CD4-positive, alpha-beta T cell treated with Interleukin-6 at 100 ng/mL for 8 hours (primary cell): ENCODE results near the gene LRP5.

Experiments
- DNase-seq: peaks from one replicate; pipeline ENCODE4 v3.0.0-alpha.2; 2020; ENCODE audit warnings: mixed read lengths, low spot score

LRP5 gene

DNA sequence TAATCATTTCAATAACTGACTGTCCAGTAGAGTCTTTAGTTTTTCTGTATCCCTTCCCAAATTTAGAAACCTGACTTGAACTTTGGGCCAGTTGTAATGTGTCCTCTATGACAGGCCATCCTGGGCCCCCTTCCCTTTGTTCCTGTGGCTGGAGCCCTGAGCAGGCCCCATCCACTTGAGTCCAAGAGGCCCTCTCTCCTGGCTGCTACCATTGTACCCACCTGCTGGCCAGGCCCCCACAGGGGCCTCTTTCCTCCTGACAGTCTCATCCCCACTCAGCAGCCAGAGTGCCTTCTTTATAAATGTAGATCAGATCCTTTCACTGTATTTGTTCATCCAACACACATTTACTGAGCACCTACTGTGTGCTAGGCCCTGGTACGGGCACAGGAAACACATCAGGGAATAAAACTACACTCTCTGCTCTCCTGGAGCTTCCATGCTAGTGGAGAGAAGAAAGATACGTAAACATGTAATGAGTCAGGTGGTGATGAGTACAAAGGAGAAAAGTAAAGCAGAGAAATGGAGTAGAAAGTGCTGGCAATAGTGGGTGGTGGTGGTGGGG lies 2.7 kb upstream of the LRP5 start:
- no peak for DNase-seq

DNA sequence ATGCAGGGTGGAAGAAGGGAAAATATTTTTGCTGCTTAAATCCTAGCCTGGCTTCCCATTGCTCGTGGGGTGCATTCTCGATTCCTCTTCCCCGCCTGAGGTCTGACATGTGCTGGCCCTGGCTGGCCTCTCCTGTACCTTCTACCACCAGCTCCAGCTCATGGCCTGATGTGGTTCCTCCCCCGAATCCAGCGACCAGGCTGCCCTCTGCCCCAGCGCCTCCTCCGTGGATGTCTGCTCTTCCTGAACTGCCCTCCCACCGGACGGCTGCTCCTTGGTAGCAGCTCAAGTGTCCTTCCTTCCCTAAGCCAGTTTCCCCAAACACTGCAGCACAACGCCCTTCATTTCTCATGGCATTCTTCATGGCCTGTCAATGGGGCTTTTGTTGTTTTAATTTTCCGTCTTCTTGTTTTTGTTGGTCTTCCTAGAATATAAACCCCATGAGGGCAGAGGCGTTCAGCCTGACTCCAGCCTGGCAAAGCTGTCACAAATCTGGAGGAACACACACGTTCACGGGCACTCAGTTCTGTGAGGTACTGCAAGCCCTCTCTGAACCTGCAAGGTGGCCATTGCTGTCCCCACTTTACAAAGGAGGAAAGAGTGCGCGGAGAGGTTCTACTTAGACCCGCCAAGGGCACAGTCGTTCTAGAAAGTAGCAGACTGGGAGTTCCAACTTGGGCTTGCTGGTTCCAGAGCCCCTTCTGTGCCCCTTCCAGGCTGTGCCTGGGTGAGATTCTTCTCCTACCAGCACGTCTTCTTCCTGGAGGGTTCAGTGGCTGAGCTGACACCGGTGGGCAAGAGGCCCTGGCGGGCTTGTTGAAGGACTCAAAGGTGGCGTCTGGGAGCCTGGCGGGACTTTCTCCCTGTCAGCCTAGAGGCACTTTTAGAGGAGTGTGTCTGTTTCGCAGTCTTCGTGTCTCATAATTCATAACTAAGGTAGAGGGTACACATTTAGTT lies 953 bp upstream of the LRP5 start:
- no peak for DNase-seq

DNA sequence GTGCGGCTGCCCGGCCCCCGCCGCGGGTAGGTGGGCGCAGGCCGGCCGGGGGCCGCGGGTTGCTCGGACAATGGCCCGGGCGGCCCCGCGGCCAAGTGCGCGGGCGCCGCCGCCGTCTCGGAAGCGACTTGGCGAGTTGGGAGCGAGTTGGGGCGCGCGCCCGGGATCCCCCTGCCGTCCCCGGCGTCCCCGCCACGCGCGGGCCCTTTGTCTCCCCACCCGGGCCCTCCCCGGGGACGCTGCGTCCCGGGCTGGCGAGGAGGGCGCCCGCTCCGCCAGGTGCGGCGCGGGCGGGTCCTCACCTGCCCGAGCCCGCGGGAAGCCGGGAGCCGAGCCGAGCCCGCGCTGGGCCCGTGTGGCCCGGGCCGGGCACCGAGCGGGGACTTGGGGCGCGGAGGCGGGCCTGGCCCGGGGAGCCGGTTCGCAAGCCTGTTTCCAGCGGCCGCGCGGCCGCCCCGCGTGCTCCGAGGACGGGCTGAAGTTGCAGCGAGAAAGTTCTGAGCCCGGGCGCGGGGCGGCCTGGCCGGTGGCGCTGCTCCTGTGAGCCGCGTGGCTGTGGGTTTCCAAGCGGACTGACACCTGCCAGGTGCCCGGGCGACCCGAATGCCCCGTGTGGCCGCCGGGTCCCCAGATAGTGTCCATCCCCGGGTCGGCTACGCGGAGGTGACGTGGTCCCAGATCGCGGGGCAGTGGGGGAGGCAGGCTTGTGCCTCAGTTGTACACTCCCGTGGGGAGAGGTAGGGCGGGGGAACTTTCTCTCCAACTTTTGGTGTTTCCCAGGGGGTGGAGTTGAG lies 586 bp downstream of the LRP5 start:
- DNase-seq = no peak

DNA sequence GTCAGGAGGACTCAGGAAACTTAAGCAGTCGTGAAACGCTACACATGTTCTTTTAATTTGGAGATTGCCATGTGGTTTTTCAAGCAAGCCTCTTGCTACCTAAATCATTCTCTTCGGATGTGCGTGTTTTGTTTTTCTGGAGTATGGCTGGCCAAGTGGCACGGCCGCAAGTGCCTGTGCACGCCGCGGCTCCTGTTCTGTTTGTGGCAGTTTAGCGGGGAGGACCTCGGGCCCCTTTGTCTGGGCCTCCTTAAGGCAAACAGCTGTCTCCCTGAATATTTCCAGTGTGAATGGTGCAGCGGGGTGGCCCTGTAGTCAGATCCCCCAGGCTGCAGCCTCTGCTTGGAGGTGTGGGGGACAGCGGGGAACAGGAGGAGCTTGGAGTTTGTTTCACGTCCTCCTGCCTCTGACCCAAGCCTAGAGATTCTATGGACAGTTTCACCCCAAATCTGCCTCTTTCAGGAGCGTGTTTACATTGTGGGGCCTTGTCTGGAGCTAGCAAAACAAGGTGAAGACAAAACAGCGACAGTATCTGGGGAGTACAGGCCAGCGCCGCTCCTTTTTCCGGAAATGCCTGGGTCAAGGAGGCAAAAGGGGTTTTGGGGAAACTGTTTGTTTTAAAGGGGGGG lies 1.3 kb downstream of the LRP5 start:
- DNase-seq = no peak

DNA sequence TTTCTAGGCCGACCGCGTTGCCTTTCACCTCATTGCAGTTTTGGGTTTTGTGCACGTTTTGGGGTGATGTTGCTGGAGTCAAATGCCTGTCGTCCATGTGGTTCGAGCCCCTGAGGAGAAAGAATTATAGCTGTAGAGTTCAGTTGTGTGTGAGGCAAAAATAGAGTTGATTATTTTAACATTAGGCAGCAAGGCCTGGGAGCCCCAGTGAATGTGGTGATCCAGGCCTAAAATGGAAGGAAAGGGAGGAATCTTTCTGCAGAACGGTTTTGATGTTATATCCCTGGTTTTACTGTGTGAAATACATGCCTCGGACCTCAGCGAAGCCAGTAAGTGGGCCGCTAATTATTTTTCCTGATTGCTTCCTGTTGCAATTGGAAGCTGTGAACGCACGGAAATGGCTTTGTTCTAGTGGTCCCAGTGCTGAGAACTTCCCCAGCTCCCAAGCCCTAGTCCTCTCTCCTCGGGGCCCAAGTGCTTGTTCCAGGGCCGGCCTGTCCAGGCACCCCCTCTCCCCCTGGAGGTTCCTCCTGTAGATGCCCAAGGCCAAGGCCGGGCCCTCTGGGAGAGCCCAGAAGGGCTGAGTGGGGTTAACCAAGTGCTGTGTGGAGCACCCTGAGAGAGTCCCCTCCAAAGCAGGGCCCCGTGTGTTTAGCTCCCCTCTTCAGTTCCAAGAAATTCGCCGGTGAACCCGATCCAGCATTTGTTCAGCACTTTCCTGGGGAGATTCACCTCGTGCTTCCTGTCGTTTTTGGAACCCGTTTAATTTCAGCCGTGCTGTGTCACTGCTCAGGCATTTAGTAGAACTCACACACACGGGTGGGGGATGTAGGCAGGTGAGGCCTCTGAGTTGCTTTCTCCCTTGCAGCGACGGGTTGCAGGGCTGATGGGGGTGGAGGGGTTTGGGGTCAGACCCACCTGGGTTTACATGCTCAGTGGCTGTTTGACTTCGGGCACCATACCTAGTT lies 2.1 kb downstream of the LRP5 start:
- DNase-seq = no peak

DNA sequence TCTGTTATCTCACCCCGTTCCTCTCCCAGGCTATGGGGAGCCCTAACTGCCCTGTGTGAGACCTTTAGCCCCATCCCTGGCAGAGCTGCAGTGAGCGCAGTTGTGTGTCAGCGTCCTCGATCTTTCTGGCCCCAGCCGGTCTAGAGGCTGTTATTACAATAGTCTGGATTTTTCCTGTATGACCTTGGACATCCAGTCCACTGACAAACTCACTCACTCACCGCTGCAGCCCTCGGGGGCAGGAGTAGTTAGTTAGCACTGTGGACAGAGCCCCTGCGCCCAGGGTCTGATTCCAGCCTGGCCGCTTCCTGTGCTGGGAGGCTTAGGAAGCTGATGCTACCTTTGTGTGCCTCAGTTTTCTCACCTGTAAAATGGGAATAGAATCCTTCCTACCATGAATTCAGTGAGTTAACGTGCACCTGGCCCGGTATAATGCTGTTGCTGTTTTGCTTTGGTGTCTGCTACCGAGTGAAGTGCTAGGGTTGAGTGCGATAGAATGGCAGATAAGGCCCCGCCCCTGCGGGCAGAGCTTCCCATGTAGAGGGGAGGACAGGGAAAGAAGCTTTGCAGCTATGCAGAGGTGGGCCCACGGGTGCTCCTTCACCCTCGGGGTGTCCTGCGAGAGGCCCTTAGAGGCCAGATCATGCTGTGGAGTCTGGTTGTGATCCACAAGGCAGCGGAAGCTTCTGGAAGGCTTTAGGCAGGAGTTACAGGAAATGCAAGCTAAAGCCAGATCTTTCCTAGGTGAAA lies 3.0 kb downstream of the LRP5 start:
- no peak for DNase-seq

DNA sequence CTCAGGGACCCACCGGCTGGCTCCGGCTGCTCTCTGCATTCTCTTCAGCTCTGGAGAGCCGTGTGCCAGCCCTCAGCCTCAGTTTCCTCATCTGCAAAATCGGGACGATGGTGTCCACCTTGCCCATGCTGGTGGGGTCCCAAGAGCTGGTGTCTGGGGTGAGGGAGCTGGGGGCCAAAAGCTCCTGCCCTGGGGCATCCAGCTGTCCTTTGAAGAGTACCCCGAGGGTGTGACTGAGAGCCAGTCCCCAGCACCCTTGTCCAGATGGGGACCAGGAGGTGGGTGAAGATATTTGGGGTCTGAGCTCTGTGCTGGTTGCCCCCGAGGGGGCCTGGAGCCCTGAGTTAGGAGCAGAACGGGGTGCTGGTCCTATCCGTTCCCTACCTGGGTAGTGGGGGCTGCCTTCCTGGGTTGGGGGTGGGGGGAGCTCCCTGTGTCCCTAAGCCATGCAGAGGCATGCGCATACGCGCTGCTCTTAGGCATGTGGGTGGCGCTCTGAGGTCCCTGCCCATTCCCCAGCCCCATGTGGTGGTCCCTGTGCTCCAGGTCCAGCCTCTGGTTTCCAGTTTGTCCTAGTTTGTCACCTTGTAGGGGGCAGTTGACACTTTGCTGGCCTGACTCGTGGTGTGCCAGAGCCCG lies 4.9 kb downstream of the LRP5 start:
- no peak for DNase-seq

DNA sequence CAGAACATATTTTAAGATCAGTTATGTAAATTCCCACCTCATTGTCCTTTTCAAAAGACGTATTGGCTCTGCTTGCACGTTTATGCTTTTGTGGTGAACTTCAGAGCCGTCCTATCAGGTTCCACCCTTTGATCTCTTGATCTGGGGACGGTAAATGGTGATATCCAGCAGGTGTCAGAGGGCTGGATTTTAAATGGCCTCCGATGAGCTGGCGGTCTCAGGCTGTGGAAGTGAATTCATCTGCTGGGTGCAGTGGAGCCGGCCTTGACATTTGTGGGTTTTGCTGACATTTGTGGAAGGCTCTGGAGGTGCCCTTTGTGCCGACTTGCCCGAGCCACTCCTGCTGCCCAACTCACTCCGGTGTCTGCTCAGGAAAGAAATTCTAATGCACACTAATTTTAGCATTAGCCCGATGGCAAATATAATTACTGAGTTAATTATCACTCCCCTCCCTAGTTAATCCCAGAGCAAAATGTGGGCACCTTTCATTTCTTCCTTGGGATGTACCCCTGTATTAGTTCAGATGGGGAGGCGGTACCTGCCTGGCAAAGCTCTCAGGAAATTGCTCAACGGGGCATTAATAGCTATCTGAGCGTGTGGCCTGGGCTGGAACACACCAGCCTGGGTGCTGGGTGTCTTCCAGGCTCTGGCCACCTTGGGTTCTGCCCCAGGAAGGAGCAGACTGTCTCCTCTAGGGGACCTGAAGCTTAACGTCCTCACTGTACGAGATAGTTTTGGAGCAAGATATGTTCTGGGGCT lies 9.1 kb downstream of the LRP5 start:
- no peak for DNase-seq

DNA sequence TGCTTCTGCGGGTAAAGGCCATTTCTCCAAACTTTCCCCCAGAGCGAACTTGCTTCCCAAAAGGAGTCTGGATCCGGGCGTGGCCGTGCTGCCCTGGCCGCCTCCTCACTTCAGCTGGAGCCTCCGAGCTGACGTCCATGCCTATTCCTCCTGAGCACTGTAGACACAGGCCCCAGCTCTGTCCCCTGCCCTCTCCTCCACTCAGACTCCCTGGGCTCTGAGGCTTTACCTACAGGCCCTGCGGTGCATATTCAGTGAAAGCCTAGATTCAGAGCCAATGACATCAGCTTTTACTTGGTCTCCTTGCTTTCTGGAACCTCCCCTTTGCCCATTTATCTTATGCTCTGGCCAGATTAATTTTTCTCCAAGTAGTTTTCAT lies 9.7 kb downstream of the LRP5 start:
- no peak for DNase-seq

DNA sequence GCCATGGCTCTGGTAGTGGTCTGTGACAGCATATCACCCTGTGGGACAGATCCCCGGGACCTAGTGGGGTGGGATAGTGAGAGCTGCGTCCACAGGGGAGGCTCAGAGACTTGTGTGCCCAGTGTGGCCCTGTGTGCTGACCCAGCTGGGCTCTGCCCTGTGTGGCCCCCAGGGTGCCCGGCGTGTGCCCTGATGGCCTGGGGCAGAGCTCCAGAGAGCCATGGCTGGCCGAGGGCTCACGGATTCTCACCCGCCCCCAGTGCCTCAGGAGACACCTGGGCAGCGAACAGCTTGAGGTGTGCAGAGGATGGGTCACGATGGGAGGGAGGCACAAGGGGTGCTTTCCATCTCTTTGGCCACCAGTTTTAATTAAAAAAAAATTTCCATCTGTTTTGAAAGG lies 11.8 kb downstream of the LRP5 start:
- DNase-seq = no peak

DNA sequence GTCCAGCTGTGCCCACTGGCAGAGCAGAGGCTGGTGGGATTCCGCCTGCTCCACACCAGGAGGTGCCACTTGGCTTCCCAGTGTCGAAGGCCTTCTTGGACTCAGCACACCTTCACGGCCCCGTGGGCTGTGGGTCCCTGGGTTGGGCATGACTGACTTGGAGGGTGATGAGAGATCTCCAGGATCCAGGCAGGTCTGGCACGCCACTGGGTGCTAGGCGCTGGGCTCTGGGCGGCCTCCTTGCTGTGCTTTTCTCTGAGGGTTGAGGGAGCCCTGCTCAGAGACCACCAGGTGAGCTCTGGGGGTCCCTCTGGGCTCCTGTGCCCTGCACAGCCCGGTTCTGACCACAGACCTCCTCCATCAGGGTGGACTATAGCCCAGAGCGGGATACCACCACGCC lies 12.3 kb downstream of the LRP5 start:
- DNase-seq = no peak

DNA sequence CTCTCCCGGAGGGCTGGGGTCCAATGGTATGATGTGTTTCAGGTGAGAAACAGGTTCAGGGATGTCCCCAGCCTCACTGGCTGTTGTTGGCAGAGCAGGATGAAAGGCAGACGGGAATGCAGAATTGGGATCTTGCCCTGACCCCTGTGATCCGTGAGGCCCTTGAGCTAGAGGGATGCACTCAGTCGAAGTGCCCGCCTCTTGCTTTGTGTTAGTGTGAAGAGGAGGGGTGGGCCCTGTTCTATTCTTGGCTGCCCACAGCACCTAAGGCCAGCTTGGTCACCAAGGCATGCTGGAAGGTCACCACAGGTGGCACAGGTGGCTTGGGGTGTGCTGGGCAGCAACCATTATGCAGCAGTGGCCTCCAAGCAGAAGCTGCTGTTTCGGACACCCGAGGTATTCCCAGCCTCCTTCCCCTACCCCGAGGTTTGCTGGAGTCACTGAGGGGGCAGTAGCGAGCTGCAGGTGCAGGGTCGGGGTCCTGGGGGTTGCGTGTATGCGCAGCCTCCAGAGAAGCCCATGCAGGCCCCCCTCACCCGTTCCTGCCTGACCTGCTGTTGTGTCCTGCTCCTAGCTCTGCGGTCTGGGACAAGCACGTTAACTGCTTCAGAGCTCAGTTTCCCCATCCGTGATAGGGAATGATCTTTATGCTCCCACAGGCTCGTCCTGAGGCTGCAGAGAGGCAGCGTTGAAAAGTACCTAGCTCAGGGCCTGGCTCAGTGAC lies 13.0 kb downstream of the LRP5 start:
- no peak for DNase-seq

DNA sequence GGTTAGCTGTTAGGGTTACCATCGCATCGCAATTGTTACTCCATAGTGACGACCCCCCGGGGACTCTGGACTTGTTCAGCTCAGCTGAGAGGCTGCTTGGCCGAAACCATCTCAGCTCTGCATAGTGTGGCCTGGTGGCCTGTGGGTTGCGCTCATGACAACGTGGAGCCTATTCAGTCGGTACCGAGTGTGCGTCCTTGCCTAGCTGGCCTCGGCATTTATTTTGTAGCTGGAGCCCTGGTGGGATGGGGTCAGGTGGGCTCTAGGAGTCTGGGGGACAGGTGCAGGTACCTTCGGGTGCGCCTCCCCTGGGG lies 13.5 kb downstream of the LRP5 start:
- no peak for DNase-seq

DNA sequence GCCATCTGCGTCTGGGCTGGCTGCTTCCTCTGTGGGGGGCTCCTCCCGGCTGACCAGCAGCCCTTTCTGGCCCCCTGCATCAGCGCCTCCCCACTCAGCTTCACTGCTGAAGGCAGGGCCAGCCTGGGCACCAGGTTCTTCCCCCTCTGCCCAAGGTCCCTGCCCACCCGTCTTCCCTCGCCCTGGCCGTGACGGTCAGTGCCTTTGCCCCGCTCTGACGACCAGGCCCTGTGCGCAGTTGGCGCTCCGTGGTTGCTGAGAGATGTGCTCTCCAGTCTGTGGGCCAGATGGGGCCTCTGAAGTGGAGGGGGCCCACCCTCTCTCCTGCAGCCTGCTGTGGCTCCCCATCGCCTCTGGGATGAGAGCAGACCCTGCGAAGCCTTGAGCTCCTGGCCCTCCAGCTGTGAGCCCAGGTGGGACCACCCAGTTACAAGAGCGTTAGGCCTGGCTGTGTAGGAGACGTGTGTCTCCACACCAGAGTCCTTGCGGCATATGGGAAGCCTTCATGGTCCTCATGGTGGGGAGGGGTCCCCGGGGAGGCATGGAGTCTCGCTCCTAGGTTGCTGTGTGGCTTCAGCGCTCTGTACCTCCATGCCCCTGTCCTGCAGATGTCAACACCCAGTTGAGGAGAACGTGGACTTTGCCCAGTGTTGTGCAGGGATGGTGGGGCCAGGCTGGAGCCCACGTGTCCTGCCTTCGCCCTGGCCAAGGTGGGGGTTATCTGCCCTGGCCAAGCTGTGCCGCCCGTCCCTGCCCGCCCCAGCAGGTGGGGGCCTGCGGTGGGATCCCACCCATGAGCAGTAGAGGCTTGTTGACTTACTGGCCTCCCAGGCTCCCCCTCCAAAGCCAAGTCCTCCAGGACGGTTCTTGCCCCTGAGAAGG lies 14.2 kb downstream of the LRP5 start:
- no peak for DNase-seq

DNA sequence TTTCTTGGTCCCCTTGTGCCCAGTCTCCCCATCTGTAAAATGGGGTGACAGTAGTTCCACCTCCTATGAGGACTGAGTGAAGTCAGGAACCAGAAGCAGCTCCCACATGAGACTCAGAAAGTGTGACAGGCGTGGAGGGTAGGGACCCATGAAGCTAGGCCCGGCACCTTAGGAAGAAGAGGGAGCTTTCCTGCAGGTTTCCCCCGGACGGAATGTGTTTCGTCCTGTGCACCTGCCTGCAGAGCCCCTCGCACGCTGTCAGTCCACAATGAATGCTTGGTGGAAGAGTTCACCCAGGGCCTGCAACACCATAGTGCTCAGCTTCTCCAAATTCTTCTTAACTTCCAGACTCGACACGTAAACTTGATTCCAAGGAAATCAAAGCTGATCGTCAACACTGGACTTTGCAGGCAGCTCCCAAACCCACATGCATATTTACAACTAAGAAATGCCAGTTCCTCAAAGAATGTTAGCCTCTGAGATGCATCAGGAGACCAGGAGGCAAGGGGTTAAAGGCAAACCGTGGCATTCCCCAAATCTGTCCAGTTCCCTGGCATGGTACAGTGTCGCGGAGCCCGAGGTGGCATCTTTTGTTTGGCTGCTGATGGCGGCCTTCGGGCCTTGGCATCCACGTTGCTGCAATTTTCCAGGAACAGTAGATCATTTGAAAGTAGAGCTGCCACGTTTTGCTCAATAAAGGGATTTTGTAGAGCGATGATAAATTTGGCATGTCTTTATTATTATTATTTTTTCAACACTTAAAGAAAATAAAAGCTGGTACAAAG lies 15.4 kb downstream of the LRP5 start:
- DNase-seq = no peak

DNA sequence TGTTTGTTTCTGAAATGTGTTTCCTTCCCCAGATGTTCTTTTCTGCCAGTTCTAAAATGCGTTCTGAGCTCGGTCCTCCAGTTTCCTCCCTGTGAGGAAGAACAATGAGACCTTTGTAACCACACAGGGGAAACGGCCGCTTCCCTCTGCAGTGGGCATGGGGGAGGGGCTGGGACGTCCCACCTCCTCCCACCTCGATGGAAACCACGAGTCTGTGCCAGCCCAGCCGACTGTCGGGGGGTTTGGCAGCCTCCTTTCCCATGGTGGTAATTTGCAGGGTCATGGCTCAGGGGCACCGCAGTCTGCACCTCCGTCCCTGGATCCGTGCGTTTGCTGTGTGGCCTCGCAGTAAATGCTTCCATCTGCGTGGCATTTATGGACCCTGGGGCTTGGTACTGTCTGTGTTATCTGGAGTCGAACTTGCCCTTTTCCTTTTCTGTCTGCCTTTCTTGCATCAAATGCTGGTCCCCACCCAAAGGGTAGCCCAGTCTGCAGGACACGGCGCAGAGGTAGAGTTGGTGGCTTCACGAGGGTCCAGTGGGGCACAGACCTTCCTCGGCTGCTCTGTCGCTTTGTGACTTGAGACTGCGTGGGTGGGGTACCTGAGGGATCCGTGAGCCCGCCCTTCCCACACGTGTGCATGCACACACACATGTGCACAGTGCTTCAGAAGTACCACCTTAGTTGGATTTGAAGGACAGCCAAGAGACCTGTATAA lies 16.1 kb downstream of the LRP5 start:
- peak; percentile 23 for DNase-seq
